Fibroblast of lung (primary cell): ENCODE data around the gene MYO1A.

ENCODE experiments used
- EZH2 ChIP-seq: IDR thresholded peaks from 2 replicates; pipeline ENCODE4 v1.5.1; 2012; ENCODE audit warnings: low read length, control low read depth, mild to moderate bottlenecking; ENCODE audit errors: missing control alignments
- TF ChIP-seq, protein P1 (sequence below), 2 donors: IDR thresholded peaks in 1 of 2; conservative IDR thresholded peaks in 1 of 2; 1 replicate in 1 of 2; 2 replicates in 1 of 2; pipeline ENCODE4 v1.5.1; 2011 to 2012; ENCODE audit warnings: low read length in 2 of 2, control low read depth in 1 of 2, inconsistent platforms in 1 of 2, low read depth in 1 of 2, mild to moderate bottlenecking in 1 of 2

DNA sequence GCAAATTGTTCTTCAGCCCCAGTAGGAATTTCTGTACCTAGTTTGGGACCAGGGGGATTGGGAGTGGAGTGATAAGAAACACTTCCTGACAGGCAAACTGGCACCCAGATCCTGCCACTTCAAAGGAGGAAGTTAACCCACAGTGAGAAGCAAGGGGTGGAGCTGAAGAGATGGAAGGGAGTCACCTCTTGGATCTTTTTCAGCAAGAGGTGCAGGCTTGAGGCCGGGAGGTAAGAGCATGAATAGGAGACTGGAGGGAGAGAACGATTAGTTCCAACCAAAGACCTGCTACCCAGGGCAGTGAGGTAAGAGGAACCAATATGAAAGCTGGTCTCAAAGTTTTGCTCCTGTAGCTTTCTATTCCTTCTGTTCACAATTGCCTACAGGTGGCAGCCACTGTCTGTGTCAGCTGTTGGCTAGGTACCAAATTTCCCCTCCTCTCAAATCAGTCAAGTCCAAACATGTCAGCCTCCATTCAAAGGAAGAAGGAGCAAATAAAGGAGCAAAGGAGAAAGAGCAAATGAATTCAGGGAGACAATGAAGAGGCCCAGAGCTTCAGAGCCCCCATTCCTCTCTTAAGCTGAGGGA, 18.7 kb downstream of the MYO1A start:
- TF ChIP-seq, protein P1, sequence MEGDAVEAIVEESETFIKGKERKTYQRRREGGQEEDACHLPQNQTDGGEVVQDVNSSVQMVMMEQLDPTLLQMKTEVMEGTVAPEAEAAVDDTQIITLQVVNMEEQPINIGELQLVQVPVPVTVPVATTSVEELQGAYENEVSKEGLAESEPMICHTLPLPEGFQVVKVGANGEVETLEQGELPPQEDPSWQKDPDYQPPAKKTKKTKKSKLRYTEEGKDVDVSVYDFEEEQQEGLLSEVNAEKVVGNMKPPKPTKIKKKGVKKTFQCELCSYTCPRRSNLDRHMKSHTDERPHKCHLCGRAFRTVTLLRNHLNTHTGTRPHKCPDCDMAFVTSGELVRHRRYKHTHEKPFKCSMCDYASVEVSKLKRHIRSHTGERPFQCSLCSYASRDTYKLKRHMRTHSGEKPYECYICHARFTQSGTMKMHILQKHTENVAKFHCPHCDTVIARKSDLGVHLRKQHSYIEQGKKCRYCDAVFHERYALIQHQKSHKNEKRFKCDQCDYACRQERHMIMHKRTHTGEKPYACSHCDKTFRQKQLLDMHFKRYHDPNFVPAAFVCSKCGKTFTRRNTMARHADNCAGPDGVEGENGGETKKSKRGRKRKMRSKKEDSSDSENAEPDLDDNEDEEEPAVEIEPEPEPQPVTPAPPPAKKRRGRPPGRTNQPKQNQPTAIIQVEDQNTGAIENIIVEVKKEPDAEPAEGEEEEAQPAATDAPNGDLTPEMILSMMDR (conservative IDR thresholded peaks at IDR 0.05 in 1 of 2, IDR thresholded peaks at IDR 0.05 in 1 of 2; ENCODE audit: low read depth in 1 of 2, low read length in 2 of 2), result no peak
- no peak for TF ChIP-seq EZH2
